OCI-LY1 (cell line): ENCODE data around the gene ARMC7.

Experiments used
- EZH2 ChIP-seq: fragments of 200-600 bp; sonication (generic), shearing (Covaris generic); IDR thresholded peaks from 2 replicates; pipeline ENCODE4 v1.8.0; 2017; ENCODE audit warnings: borderline replicate concordance, mixed run types, mild to moderate bottlenecking, antibody characterized with exemption, low read length, moderate library complexity, mixed read lengths
- TF ChIP-seq, protein P1 (sequence below): fragments of 200-600 bp; sonication (generic), shearing (Covaris generic); IDR thresholded peaks from 2 replicates; pipeline ENCODE4 v1.5.1; 2017; ENCODE audit warnings: mild to moderate bottlenecking, antibody characterized with exemption, low read length, moderate library complexity, mixed read lengths

DNA sequence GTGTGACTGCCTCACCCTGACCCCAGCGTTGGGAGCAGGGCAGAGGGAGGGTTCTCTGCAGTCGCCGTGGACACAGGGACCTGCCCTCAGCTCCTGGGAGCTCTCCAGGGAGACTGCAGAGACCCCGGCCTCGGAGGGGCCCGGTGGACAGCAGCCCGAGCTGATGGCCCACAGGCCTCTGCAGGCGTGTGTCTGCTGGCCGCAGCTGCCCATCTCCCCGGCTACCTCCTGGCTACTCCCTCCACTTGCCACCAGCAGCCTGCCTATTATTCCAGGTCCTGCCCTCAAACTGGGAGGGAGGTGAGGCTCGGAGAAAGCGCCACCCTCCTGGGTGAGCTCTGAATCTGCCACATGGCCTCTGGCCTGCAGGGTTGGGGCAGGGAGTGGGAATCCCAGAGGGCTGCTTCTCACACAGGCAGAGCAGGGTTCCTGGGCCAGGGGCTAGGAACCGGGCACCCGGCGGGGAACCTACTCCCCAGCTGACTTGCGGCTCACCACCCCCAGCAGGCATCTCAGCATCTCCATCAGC lies 14.8 kb upstream of the ARMC7 start:
- TF ChIP-seq, protein P1, sequence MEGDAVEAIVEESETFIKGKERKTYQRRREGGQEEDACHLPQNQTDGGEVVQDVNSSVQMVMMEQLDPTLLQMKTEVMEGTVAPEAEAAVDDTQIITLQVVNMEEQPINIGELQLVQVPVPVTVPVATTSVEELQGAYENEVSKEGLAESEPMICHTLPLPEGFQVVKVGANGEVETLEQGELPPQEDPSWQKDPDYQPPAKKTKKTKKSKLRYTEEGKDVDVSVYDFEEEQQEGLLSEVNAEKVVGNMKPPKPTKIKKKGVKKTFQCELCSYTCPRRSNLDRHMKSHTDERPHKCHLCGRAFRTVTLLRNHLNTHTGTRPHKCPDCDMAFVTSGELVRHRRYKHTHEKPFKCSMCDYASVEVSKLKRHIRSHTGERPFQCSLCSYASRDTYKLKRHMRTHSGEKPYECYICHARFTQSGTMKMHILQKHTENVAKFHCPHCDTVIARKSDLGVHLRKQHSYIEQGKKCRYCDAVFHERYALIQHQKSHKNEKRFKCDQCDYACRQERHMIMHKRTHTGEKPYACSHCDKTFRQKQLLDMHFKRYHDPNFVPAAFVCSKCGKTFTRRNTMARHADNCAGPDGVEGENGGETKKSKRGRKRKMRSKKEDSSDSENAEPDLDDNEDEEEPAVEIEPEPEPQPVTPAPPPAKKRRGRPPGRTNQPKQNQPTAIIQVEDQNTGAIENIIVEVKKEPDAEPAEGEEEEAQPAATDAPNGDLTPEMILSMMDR: no peak
- no peak for TF ChIP-seq EZH2
